ENCODE data around the gene SLC45A2. TPM values are rescaled to one million over a fixed set of nuclear protein-coding genes. Genes with fewer than 3 reads are reported as not detected.

SLC45A2 gene, protein sequence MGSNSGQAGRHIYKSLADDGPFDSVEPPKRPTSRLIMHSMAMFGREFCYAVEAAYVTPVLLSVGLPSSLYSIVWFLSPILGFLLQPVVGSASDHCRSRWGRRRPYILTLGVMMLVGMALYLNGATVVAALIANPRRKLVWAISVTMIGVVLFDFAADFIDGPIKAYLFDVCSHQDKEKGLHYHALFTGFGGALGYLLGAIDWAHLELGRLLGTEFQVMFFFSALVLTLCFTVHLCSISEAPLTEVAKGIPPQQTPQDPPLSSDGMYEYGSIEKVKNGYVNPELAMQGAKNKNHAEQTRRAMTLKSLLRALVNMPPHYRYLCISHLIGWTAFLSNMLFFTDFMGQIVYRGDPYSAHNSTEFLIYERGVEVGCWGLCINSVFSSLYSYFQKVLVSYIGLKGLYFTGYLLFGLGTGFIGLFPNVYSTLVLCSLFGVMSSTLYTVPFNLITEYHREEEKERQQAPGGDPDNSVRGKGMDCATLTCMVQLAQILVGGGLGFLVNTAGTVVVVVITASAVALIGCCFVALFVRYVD
- 0.05 TPM in 1 of 5 replicates, not detected in the others for total RNA-seq (2022; extraction: Qiagen RNA extraction)

GRCh38 chr5:33984671-33985124, at the start of gene SLC45A2:
Gene SLC45A2, minus strand, starts transcription at chr5:33984693. Its CDS starts 110 bp downstream, at chr5:33984583.

GRCh38 chr5:34007621-34008600, 23.4 kb upstream of the SLC45A2 start, which contains the start of gene AMACR:
Gene AMACR, minus strand, starts transcription at chr5:34008050. Its CDS starts 31 bp downstream, at chr5:34008019.

DNA sequence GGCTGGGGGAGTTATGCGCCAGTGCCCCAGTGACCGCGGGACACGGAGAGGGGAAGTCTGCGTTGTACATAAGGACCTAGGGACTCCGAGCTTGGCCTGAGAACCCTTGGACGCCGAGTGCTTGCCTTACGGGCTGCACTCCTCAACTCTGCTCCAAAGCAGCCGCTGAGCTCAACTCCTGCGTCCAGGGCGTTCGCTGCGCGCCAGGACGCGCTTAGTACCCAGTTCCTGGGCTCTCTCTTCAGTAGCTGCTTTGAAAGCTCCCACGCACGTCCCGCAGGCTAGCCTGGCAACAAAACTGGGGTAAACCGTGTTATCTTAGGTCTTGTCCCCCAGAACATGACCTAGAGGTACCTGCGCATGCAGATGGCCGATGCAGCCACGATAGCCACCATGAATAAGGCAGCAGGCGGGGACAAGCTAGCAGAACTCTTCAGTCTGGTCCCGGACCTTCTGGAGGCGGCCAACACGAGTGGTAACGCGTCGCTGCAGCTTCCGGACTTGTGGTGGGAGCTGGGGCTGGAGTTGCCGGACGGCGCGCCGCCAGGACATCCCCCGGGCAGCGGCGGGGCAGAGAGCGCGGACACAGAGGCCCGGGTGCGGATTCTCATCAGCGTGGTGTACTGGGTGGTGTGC, 48.0 kb downstream of the SLC45A2 start, which contains the start of gene RXFP3:
TSS of gene RXFP3 (plus strand) at position 6 of the 636 bp plus-strand sequence. CDS start at position 361, 355 bp downstream.

Other genes starting within 250 kb of the SLC45A2 start
- 6.1 to 9.2 TPM (median 7.2 TPM) in 5 replicates for gene ADAMTS12, start 92.7 kb downstream of the SLC45A2 start, total RNA-seq (2022; extraction: Qiagen RNA extraction)
- gene RXFP3, start 48.3 kb downstream of the SLC45A2 start, total RNA-seq (2022; extraction: Qiagen RNA extraction) = not detected in 5 replicates
- gene AMACR, start 23.4 kb upstream of the SLC45A2 start, total RNA-seq (2022; extraction: Qiagen RNA extraction) = 13.7 to 19.4 TPM (median 15.2 TPM) in 5 replicates
- gene C1QTNF3, start 58.5 kb upstream of the SLC45A2 start, total RNA-seq (2022; extraction: Qiagen RNA extraction) = 0.11 to 0.60 TPM (median 0.25 TPM) in 5 replicates